NCI-H526 (cell line): ENCODE results near the gene ERG.

Source experiments
- DNase-seq, 2 experiments: peaks; one replicate each; lab custom pipeline; 2025; lab: John Stamatoyannopoulos, UW

The ERG gene

GRCh38 chr21:38333301-38334272 is 164.7 kb downstream of the ERG start:
- peak; percentile 10 to 14 for DNase-seq

- DNase-seq: no peak
Measured at GRCh38 chr21:38330666-38331065, 167.6 kb downstream of the ERG start.
